Right lobe of liver (tissue), 4 donors: ENCODE results near the gene CREBZF.

Experiments used
- POLR2A ChIP-seq: fragments of 450-650 bp; IDR thresholded peaks from one replicate; pipeline ENCODE4 v1.6.1; 2017; ENCODE audit warnings: antibody characterized with exemption, mild to moderate bottlenecking
- TF ChIP-seq, protein P1 (sequence below), 4 donors: fragments of 200-600 bp in 3 of 4; fragments of 450-650 bp in 1 of 4; IDR thresholded peaks; one replicate each; pipeline versions ENCODE4 v1.5.1 to v1.8.0; 2016 to 2022; ENCODE audit warnings: antibody characterized with exemption in 4 of 4, mild to moderate bottlenecking in 2 of 4
- donor health status: DM: no; HTN: no; CAD: no.
- donor health status: DM: no; HTN: no; CAD: no.
- donor health status: DM: no; HTN: yes; CAD: no.

DNA sequence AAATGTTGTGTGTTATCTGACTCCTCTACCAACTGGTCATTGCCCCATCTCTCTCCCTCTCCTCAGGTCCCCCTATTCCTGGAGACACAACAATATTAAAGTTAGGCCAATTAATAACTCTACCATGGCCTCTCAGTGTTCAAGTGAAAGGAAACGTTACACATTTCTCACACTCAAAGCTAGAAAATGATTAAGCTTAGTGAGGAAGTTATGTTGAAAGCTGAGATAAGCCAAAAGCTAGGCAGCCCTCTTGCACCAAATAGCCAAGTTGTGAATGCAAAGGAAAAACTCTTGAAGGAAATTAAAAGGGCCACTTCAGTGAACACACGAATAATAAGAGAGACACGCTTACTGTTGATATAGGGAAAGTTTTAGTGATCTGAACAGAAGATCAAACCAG lies 44.7 kb downstream of the CREBZF start:
- TF ChIP-seq, protein P1, sequence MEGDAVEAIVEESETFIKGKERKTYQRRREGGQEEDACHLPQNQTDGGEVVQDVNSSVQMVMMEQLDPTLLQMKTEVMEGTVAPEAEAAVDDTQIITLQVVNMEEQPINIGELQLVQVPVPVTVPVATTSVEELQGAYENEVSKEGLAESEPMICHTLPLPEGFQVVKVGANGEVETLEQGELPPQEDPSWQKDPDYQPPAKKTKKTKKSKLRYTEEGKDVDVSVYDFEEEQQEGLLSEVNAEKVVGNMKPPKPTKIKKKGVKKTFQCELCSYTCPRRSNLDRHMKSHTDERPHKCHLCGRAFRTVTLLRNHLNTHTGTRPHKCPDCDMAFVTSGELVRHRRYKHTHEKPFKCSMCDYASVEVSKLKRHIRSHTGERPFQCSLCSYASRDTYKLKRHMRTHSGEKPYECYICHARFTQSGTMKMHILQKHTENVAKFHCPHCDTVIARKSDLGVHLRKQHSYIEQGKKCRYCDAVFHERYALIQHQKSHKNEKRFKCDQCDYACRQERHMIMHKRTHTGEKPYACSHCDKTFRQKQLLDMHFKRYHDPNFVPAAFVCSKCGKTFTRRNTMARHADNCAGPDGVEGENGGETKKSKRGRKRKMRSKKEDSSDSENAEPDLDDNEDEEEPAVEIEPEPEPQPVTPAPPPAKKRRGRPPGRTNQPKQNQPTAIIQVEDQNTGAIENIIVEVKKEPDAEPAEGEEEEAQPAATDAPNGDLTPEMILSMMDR (IDR thresholded peaks at IDR 0.05) = no peak
- TF ChIP-seq POLR2A = no peak
